ENCODE measurements around the gene SPSB1.

DNA sequence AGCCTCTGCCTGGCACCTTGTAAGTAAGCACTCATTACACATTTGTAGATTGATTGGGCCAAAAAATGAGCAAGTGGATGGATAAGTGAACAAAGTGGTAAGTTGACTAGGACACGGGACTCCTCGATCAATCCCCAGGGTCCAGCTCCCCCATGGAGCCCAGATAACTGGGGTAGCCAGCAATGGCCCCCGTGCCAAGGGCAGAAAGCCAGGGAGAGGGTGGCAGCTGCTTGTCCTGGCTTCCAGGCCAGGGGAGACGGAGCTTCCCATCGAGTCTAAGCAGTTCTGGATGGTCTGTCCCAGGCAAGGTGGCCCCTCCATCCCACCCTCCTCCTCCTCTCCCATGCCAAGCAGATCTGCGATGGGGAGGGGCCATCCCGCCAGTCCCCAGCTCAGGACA, 91.4 kb downstream of the SPSB1 start:
- TF ChIP-seq, protein P1, sequence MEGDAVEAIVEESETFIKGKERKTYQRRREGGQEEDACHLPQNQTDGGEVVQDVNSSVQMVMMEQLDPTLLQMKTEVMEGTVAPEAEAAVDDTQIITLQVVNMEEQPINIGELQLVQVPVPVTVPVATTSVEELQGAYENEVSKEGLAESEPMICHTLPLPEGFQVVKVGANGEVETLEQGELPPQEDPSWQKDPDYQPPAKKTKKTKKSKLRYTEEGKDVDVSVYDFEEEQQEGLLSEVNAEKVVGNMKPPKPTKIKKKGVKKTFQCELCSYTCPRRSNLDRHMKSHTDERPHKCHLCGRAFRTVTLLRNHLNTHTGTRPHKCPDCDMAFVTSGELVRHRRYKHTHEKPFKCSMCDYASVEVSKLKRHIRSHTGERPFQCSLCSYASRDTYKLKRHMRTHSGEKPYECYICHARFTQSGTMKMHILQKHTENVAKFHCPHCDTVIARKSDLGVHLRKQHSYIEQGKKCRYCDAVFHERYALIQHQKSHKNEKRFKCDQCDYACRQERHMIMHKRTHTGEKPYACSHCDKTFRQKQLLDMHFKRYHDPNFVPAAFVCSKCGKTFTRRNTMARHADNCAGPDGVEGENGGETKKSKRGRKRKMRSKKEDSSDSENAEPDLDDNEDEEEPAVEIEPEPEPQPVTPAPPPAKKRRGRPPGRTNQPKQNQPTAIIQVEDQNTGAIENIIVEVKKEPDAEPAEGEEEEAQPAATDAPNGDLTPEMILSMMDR (conservative IDR thresholded peaks at IDR 0.05; ENCODE audit: low read depth, low read length) = no peak
- no peak for TF ChIP-seq USF2 (IDR thresholded peaks at IDR 0.05; ENCODE audit: low read depth, low read length)
- TF ChIP-seq SMC3 (IDR thresholded peaks at IDR 0.05; ENCODE audit: low read depth, low read length) = no peak
- no peak for TF ChIP-seq CEBPB (IDR thresholded peaks at IDR 0.05; ENCODE audit: low read depth, low read length)

Measured in IMR-90 (cell line).